Activated T-cell treated with anti-CD3 and anti-CD28 coated beads, Interleukin-2, amount 50 U/mL, for 72 hours (primary cell): ENCODE results near the gene GRK3. TPM values are rescaled to one million over a fixed set of nuclear protein-coding genes. Genes with fewer than 3 reads are reported as not detected.
A peak's percentile ranks its signal among the peaks of the same experiment; 100 is the strongest.

ENCODE experiments used
- ATAC-seq, 2 donors: fragments of 150-1000 bp; cut with Tn5 transposase; replicated peaks in 1 of 2; 2 replicates each; pipeline ENCODE4 v1.10.0; 2021; ENCODE audit warnings: moderate library complexity in 2 of 2, mild to moderate bottlenecking in 1 of 2
- DNase-seq, 2 donors: peaks; one replicate each; pipeline ENCODE4 v3.0.0; 2021 to 2022; ENCODE audit warnings: mixed read lengths in 1 of 2
- H3K27ac Mint-ChIP-seq: one replicate; pipeline ENCODE4 v1.8.0; 2022; ENCODE audit warnings: mild to moderate bottlenecking, moderate library complexity, mixed read lengths
- H3K27me3 Mint-ChIP-seq: one replicate; pipeline ENCODE4 v1.8.0; 2022; ENCODE audit warnings: low read depth, mixed read lengths
- H3K36me3 Mint-ChIP-seq, 2 donors: one replicate each; pipeline ENCODE4 v1.8.0; 2022; ENCODE audit warnings: mixed read lengths in 2 of 2, mild to moderate bottlenecking in 1 of 2; ENCODE audit not compliant: insufficient read depth in 2 of 2
- H3K4me1 Mint-ChIP-seq: one replicate; pipeline ENCODE4 v1.8.0; 2022; ENCODE audit warnings: low read depth, mixed read lengths
- H3K4me3 Mint-ChIP-seq, 2 donors: one replicate each; pipeline ENCODE4 v1.8.0; 2022; ENCODE audit warnings: mild to moderate bottlenecking in 2 of 2, mixed read lengths in 2 of 2, moderate library complexity in 2 of 2
- H3K9me3 Mint-ChIP-seq, 2 donors: one replicate each; pipeline ENCODE4 v1.8.0; 2022; ENCODE audit warnings: mixed read lengths in 2 of 2
- total RNA-seq, 2 donors: library from RNA; stranded (reverse); gene quantifications; one replicate each; pipeline ENCODE4 v1.2.3, GENCODE V29; 2022

GRK3 gene
- total RNA-seq, 2 donors from 2014 or later = 25.9 to 31.9 TPM

GRCh38 chr22:25669253-25670069, 105.0 kb downstream of the GRK3 start:
- no peak overlapping the region for H3K4me3 Mint-ChIP-seq
- no peaks in the 10 kb centered on the region for H3K27me3 Mint-ChIP-seq
- ATAC-seq = no peak
- H3K27ac Mint-ChIP-seq = no peak overlapping the region
- peaks cover 4 to 13% of the 10 kb centered on the region in 2 donors for H3K36me3 Mint-ChIP-seq
- H3K4me1 Mint-ChIP-seq = peaks cover 29% of the 10 kb centered on the region
- DNase-seq = no peak
- H3K9me3 Mint-ChIP-seq = no peaks in the 10 kb centered on the region

GRCh38 chr22:25670070-25670461, 105.6 kb downstream of the GRK3 start:
- no peak for ATAC-seq
- peaks cover 29% of the 10 kb centered on the region for H3K4me1 Mint-ChIP-seq
- no peak for DNase-seq
- H3K27me3 Mint-ChIP-seq = no peaks in the 10 kb centered on the region
- H3K27ac Mint-ChIP-seq = no peak overlapping the region
- H3K9me3 Mint-ChIP-seq = no peaks in the 10 kb centered on the region
- no peak overlapping the region for H3K4me3 Mint-ChIP-seq
- H3K36me3 Mint-ChIP-seq = peaks cover 4 to 13% of the 10 kb centered on the region in 2 donors

- DNase-seq = no peak
- H3K27ac Mint-ChIP-seq = peak overlapping the region; percentile 53
- peak; percentile 93 to 97 for ATAC-seq
- no peaks in the 10 kb centered on the region for H3K27me3 Mint-ChIP-seq
- H3K36me3 Mint-ChIP-seq = peaks cover 6 to 13% of the 10 kb centered on the region in 2 donors
- H3K4me1 Mint-ChIP-seq = peaks cover 23% of the 10 kb centered on the region
- H3K9me3 Mint-ChIP-seq = no peaks in the 10 kb centered on the region
- peak overlapping the region; percentile 13 to 53 for H3K4me3 Mint-ChIP-seq
These were observed 108.0 kb downstream of the GRK3 start for GRCh38 chr22:25672289-25673084.

- Mint-ChIP-seq H3K9me3 (no peaks in the 10 kb centered on the region), H3K27ac (peak overlapping the region; percentile 0), H3K4me1 (peaks cover 23% of the 10 kb centered on the region), H3K4me3 (peak overlapping the region in 1 of 2 donors; percentile 29), H3K36me3 (peaks cover 6 to 13% of the 10 kb centered on the region in 2 donors), H3K27me3 (no peaks in the 10 kb centered on the region)
- DNase-seq (no peak), ATAC-seq (no peak)
These were observed 109.2 kb downstream of the GRK3 start for GRCh38 chr22:25673713-25674112.

GRCh38 chr22:25677631-25678030, 113.2 kb downstream of the GRK3 start:
- Mint-ChIP-seq H3K4me3 (no peak overlapping the region), H3K36me3 (peaks cover 6 to 8% of the 10 kb centered on the region in 2 donors), H3K4me1 (peaks cover 32% of the 10 kb centered on the region), H3K27ac (no peak overlapping the region), H3K27me3 (no peaks in the 10 kb centered on the region), H3K9me3 (no peaks in the 10 kb centered on the region)
- no peak for DNase-seq
- ATAC-seq = no peak

- no peaks in the 10 kb centered on the region for H3K27me3 Mint-ChIP-seq
- no peaks in the 10 kb centered on the region for H3K9me3 Mint-ChIP-seq
- no peak overlapping the region for H3K4me3 Mint-ChIP-seq
- H3K27ac Mint-ChIP-seq = no peak overlapping the region
- H3K36me3 Mint-ChIP-seq = peaks cover 1 to 2% of the 10 kb centered on the region in 2 donors
- ATAC-seq (no peak), DNase-seq (no peak)
- peaks cover 20% of the 10 kb centered on the region for H3K4me1 Mint-ChIP-seq
These were observed 115.6 kb downstream of the GRK3 start for GRCh38 chr22:25680051-25680450.

- Mint-ChIP-seq H3K36me3 (peaks cover 0 to 1% of the 10 kb centered on the region in 2 donors), H3K27me3 (no peaks in the 10 kb centered on the region), H3K4me1 (peaks cover 20% of the 10 kb centered on the region), H3K4me3 (peak overlapping the region; percentile 21 to 30), H3K9me3 (no peaks in the 10 kb centered on the region), H3K27ac (no peak overlapping the region)
- ATAC-seq (peak; percentile 59 to 69), DNase-seq (peak in 1 of 2 donors; percentile 8)
These were observed 116.5 kb downstream of the GRK3 start for GRCh38 chr22:25680956-25681355.

- no peak for ATAC-seq
- no peak overlapping the region for H3K27ac Mint-ChIP-seq
- H3K9me3 Mint-ChIP-seq = no peaks in the 10 kb centered on the region
- DNase-seq = no peak
- peaks cover 20% of the 10 kb centered on the region for H3K4me1 Mint-ChIP-seq
- H3K36me3 Mint-ChIP-seq = peaks cover 0 to 1% of the 10 kb centered on the region in 2 donors
- no peaks in the 10 kb centered on the region for H3K27me3 Mint-ChIP-seq
- no peak overlapping the region for H3K4me3 Mint-ChIP-seq
These were observed 117.6 kb downstream of the GRK3 start for GRCh38 chr22:25682109-25682508.

- DNase-seq = no peak
These were observed 124.2 kb downstream of the GRK3 start for GRCh38 chr22:25688627-25689026.

GRCh38 chr22:25689631-25690030, 125.2 kb downstream of the GRK3 start:
- peaks cover 0 to 6% of the 10 kb centered on the region in 2 donors for H3K36me3 Mint-ChIP-seq
- DNase-seq (no peak), ATAC-seq (no peak)
- no peaks in the 10 kb centered on the region for H3K27me3 Mint-ChIP-seq
- no peaks in the 10 kb centered on the region for H3K4me1 Mint-ChIP-seq
- H3K27ac Mint-ChIP-seq = no peak overlapping the region
- H3K4me3 Mint-ChIP-seq = no peak overlapping the region
- no peaks in the 10 kb centered on the region for H3K9me3 Mint-ChIP-seq

More at GRCh38 chr22:25688627-25689026, 124.2 kb downstream of the GRK3 start:
- Mint-ChIP-seq H3K4me3 (no peak overlapping the region), H3K4me1 (no peaks in the 10 kb centered on the region), H3K27me3 (no peaks in the 10 kb centered on the region), H3K36me3 (peaks cover 0 to 6% of the 10 kb centered on the region in 2 donors), H3K9me3 (no peaks in the 10 kb centered on the region), H3K27ac (no peak overlapping the region)
- no peak for ATAC-seq

GRCh38 chr22:25690798-25691197, 126.3 kb downstream of the GRK3 start:
- H3K4me1 Mint-ChIP-seq = no peaks in the 10 kb centered on the region
- H3K27me3 Mint-ChIP-seq = no peaks in the 10 kb centered on the region
- no peak overlapping the region for H3K4me3 Mint-ChIP-seq
- ATAC-seq (no peak), DNase-seq (no peak)
- peaks cover 0 to 6% of the 10 kb centered on the region in 2 donors for H3K36me3 Mint-ChIP-seq
- no peak overlapping the region for H3K27ac Mint-ChIP-seq
- no peaks in the 10 kb centered on the region for H3K9me3 Mint-ChIP-seq

- no peak overlapping the region for H3K27ac Mint-ChIP-seq
These were observed 128.2 kb downstream of the GRK3 start for GRCh38 chr22:25692397-25693267.

GRCh38 chr22:25693268-25693565, 128.7 kb downstream of the GRK3 start:
- no peak overlapping the region for H3K4me3 Mint-ChIP-seq
- H3K4me1 Mint-ChIP-seq = peaks cover 4% of the 10 kb centered on the region

More at GRCh38 chr22:25692397-25693267, 128.2 kb downstream of the GRK3 start:
- Mint-ChIP-seq H3K27me3 (no peaks in the 10 kb centered on the region), H3K9me3 (no peaks in the 10 kb centered on the region), H3K4me1 (no peaks in the 10 kb centered on the region), H3K36me3 (peaks cover 0 to 6% of the 10 kb centered on the region in 2 donors), H3K4me3 (no peak overlapping the region)
- DNase-seq (no peak), ATAC-seq (no peak)

More at GRCh38 chr22:25693268-25693565, 128.7 kb downstream of the GRK3 start:
- Mint-ChIP-seq H3K27me3 (no peaks in the 10 kb centered on the region), H3K36me3 (peaks cover 0 to 6% of the 10 kb centered on the region in 2 donors), H3K9me3 (no peaks in the 10 kb centered on the region), H3K27ac (no peak overlapping the region)
- ATAC-seq (no peak), DNase-seq (no peak)
